ENCODE results near the gene CYBB.

CYBB gene

DNA sequence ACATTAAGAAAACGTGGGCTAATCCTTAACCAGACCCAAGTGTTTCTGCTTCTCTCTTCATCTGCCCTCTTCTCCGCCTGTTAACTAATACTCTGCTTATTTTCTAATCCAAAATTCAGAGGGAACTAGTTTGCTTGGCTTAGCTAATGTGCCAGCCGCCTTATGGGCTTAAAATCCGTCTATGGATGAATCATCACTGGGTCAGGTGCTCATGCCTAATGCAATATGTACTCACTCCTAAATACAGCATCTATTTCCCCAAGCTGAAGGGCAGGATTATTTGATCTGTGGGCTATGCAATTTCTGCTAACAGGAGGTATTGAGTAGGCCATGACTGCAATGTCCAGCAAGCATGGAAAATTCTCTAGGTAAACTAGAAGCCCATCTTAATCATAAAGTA, 55.1 kb downstream of the CYBB start:
- DNase-seq (ENCODE audit: low read depth in 2 of 2, low spot score in 1 of 2) = no peak

GRCh38 chrX:37840931-37841330, 61.1 kb downstream of the CYBB start:
- no peak for DNase-seq (ENCODE audit: low read depth in 2 of 2, low spot score in 1 of 2)

DNA sequence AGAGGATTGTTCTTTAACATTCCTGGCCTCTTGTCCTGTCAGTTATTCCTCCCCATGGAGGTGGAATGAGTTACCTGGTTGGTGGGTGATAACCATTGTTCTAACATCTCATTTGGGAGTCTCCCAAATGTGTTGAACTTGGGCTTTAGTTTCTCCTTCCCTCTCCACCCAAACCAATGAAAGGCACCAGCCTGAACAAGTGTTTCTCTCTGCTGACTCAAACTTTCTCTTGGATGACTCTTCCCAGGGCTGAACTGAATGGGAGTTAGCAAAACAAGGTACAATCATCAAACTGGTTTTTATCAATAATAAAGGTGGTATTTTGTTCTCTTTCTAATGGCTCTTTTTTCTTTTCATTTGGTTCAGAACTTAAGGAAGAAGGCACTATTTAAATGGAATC, 64.8 kb downstream of the CYBB start:
- DNase-seq (ENCODE audit: low read depth in 2 of 2, low spot score in 1 of 2) = no peak

- DNase-seq (ENCODE audit: low read depth in 2 of 2, low spot score in 1 of 2) = no peak
Measured at GRCh38 chrX:37846141-37846540, 66.3 kb downstream of the CYBB start.

GRCh38 chrX:37846558-37846933, 66.7 kb downstream of the CYBB start:
- no peak for DNase-seq (ENCODE audit: low read depth in 2 of 2, low spot score in 1 of 2)

DNA sequence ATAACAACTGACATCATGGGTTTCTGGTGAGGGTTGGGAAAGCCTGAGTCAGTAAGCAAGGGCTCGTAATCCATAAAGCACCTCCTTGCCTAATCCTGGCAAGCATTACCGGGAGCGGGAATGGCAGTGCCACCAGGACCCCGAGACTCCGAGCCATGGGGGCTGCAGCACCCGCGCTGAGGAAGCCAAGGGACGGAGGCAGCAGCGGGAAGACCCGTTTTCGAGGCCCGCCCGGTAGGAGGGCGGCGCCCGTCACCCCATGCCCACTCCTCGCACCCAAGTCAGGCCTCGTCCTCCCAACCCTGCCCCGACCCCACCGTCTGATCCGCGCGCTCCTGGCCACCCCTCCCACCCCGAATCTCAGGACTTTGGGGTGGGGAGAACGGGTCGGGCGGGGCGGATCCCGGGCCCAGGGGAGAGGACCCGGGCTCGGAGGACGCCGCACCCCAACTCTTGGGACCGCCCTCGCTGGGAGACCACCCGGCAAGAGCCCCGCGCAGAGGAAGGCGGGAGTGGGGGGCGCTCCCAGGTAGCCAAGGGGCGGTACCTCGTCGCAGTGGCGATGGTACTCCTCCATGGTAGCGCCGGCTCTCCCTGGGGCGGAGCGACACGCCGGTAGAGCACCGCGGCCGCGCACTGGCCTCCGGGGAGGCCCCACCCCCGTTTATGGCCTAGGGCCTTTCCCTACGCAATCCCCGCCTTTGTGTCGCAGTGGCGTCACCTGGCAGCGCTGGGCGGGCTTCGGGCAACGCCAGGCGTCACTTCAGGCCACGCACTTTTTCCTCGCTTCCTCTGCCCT, 67.3 kb downstream of the CYBB start, which contains the start of gene DYNLT3:
Gene DYNLT3 (minus strand): TSS at position 638 of the 799 bp plus-strand sequence. CDS start 61 bp downstream, at position 577.
- peak; percentile 33 to 53 for DNase-seq (ENCODE audit: low read depth in 2 of 2, low spot score in 1 of 2)

DNA sequence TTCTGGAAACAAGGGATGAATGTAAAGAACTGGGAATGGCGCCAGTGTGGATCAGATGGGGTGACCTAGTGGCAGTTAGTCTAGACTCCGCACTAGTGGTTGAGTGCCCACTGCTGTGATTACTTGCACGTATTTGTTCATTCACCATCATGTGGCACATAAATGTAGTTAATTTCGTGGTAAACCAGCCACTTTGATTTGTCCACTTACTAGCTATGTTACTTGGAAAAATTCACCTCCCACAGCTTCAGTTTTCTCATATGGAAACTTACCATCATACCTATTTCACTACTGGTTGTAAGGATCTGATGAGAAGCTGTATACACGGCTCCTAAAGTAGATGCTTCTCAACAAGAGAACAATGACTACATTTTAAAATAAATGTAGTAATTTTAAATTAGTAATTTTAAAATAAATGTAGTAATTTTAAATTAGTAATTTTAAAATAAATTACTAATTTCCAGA, 67.9 kb downstream of the CYBB start:
- DNase-seq (ENCODE audit: low read depth in 2 of 2, low spot score in 1 of 2) = no peak

DNA sequence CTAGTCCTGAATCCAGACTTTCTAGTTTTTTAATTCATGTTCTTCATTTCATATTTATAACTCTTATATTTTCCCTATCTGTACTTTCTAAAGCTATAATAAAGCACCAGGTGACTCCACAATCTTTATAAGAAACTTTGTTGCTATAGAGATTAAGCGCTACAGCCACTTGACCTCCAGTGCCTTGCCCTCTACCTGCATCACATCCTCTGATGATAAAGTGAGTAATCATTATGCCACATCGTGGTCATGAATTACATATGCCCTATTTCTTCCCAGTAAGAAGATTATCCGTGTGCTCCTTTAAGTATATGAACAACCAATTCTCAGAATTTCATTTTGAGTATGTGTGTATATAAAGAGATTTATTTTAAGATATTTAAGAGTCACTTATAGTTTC, 74.3 kb downstream of the CYBB start:
- DNase-seq (ENCODE audit: low read depth in 2 of 2, low spot score in 1 of 2) = no peak

DNA sequence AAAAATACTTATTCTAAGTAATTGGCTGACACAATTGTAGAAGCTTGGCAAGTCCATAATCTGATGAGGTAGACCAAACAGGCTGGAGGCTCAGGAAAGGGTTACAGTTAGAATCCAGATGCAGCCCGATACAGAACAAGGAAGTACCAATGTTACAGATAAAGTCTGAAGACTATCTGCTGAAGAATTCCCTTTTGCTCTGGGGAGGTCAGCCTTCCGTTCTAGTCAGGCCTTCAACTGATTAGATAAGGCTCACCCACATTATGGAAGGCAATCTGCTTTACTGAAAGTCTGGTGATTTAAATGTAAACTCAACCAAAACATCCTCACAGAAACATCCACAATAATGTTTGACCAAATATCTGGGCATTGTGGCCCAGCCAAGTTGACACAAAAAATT, 74.9 kb downstream of the CYBB start:
- DNase-seq (ENCODE audit: low read depth in 2 of 2, low spot score in 1 of 2) = no peak

DNA sequence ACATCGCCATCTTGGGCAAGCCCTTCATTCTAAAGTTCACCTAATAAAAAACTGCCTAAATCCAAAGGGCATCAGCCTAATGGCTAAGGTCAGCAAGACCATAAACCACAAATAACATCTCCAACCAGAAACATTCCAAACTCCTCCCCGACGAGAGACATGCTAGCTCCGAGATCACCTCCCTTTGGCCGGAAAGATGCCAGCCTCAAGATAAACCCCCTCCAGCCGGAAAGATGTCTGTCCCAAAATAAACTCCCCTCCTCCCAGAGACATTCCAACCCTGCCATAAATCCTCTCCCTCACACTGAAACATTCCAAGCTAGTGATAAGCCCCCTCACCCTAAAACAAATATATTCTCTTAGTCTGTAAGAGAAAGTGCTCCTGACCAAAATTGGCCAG, 80.9 kb downstream of the CYBB start:
- no peak for DNase-seq (ENCODE audit: low read depth in 2 of 2, low spot score in 1 of 2)

DNA sequence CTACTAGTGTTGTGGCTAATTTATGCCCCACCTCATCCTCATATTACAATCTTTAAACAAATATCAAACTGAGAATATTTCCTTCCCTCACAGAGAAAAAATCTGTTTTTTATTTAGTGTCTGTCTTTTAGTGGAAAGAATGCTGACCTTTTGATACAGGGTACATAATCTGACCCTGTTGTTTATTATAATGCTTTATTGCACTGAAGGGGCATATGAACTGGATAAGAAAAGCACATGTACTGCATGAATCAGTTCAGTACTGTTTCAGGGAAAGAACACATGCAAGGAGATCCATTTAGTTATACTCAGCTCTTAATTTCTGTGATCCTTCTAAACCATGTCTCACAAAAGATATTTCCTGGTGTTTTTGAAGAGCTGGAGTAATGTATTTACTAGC, 83.0 kb downstream of the CYBB start:
- DNase-seq (ENCODE audit: low read depth in 2 of 2, low spot score in 1 of 2) = no peak

Data from stimulated activated CD8-positive, alpha-beta memory T cell treated with anti-CD3 and anti-CD28 coated beads, Interleukin-4, amount 100 ng/mL, for 4 hours (primary cell).